Esophagus squamous epithelium (tissue), 4 donors: Measurements from ENCODE around the gene MRGPRX2.

Source experiments
- CTCF ChIP-seq, 6 experiments: fragments of 450-650 bp in 4 of 6; fragments of 200-600 bp in 2 of 6; sonication (generic) in 2 of 6; IDR thresholded peaks; one replicate each; pipeline ENCODE4 v1.5.1; 2016 to 2019; ENCODE audit warnings: antibody characterized with exemption in 6 of 6, mild to moderate bottlenecking in 4 of 6, moderate library complexity in 4 of 6
- POLR2A ChIP-seq, 4 donors: fragments of 450-650 bp; IDR thresholded peaks; one replicate each; pipeline ENCODE4 v1.6.1; 2017; ENCODE audit warnings: antibody characterized with exemption in 4 of 4, mild to moderate bottlenecking in 4 of 4, moderate library complexity in 3 of 4

- TF ChIP-seq POLR2A (IDR thresholded peaks at IDR 0.05) (no peak), CTCF (IDR thresholded peaks at IDR 0.05) (no peak)
Observed at GRCh38 chr11:19049351-19049750, 11.2 kb downstream of the MRGPRX2 start.
